Thoracic aorta (tissue), 2 donors: ENCODE measurements around the gene ZC3H14. TPM values are rescaled to one million over a fixed set of nuclear protein-coding genes. Genes with fewer than 3 reads are reported as not detected.

ENCODE experiments used
- ATAC-seq: fragments of 150-250 bp; one replicate; pipeline ENCODE4 v1.8.0; 2017; ENCODE audit warnings: low read depth; ENCODE audit not compliant: insufficient number of reproducible peaks, low FRiP score
- DNase-seq: peaks from one replicate; pipeline ENCODE4 v3.0.0-alpha.2; 2020; ENCODE audit warnings: low spot score
- H3K27ac ChIP-seq, 2 donors: fragments of 200-600 bp; sonication (generic); 1 replicate in 1 of 2; 2 replicates in 1 of 2; pipeline ENCODE4 v1.5.1; 2016; ENCODE audit warnings: mild to moderate bottlenecking in 2 of 2, moderate library complexity in 2 of 2
- H3K27me3 ChIP-seq: fragments of 200-600 bp; sonication (generic); replicated peaks from 2 replicates; pipeline ENCODE4 v1.6.0; 2016; ENCODE audit warnings: mild to moderate bottlenecking; ENCODE audit not compliant: insufficient read depth
- H3K36me3 ChIP-seq: fragments of 200-600 bp; sonication (generic); one replicate; pipeline ENCODE4 v1.5.1; 2016
- H3K4me1 ChIP-seq, 2 donors: fragments of 200-600 bp; sonication (generic); 1 replicate in 1 of 2; 2 replicates in 1 of 2; pipeline versions ENCODE4 v1.5.1 to v1.6.0; 2016; ENCODE audit warnings: low read depth in 2 of 2, mild to moderate bottlenecking in 1 of 2; ENCODE audit not compliant: control insufficient read depth in 1 of 2
- H3K4me3 ChIP-seq: fragments of 200-600 bp; sonication (generic); 2 replicates; pipeline ENCODE4 v1.5.1; 2016; ENCODE audit warnings: mild to moderate bottlenecking
- H3K9me3 ChIP-seq: fragments of 200-600 bp; sonication (generic); 2 replicates; pipeline ENCODE4 v1.5.1; 2016
- CTCF ChIP-seq: fragments of 200-600 bp; sonication (generic); IDR thresholded peaks from one replicate; pipeline ENCODE4 v1.5.1; 2019; ENCODE audit warnings: antibody characterized with exemption
- total RNA-seq, 2 donors: library from RNA; depleted of rRNA; stranded (reverse); fragments of >200 nt; gene quantifications; one replicate each; pipeline versions ENCODE4 v1.1.0 to v1.2.3, GENCODE V29; 2016

ZC3H14 gene
- total RNA-seq, 2 donors from 2014 or later, result 47.7 to 82.9 TPM

GRCh38 chr14:88669346-88669745 lies 106.5 kb downstream of the ZC3H14 start:
- Histone ChIP-seq H3K27ac (no peak overlapping the region), H3K27me3 (no peaks in the 10 kb centered on the region), H3K4me1 (peaks cover 3 to 10% of the 10 kb centered on the region in 2 donors), H3K9me3 (no peaks in the 10 kb centered on the region), H3K4me3 (no peak overlapping the region), H3K36me3 (no peaks in the 10 kb centered on the region)
- DNase-seq (no peak), ATAC-seq (no peak)
- TF ChIP-seq CTCF, result no peak

Other genes with a start within 250 kb of the ZC3H14 start
- not detected for gene KCNK10, start 239.8 kb upstream of the ZC3H14 start, total RNA-seq
- 10 to 100 TPM; 11.9 to 20.2 TPM for gene SPATA7, start 177.4 kb upstream of the ZC3H14 start, total RNA-seq
- gene PTPN21, start 8.0 kb upstream of the ZC3H14 start, total RNA-seq, result 10 to 100 TPM; 32.5 to 38.6 TPM
- under 1 TPM; 0.41 to 0.71 TPM for gene EML5, start 229.9 kb downstream of the ZC3H14 start, total RNA-seq